HEK293 (cell line): ENCODE measurements around the gene PTMA.

Experiments
- CTCF ChIA-PET: fragments of 350-600 bp; formaldehyde crosslinking; extraction: SDS; loops from one replicate; lab custom pipeline; 2021; ENCODE audit warnings: antibody characterized with exemption; lab: Yijun Ruan, JAX
- POLR2A ChIA-PET: fragments of 300-600 bp; formaldehyde crosslinking; extraction: SDS; loops from one replicate; lab custom pipeline; 2020; ENCODE audit warnings: antibody characterized with exemption, inconsistent platforms; lab: Yijun Ruan, JAX
- H3K27ac ChIP-seq: fragments of 200-500 bp; sonication (Bioruptor generic); 2 replicates; pipeline ENCODE4 v1.5.1; 2014; ENCODE audit warnings: low read depth, low read length, control low read depth, inconsistent platforms; ENCODE audit errors: extremely low read depth
- H3K36me3 ChIP-seq, 2 experiments: fragments of 200-500 bp in 1 of 2; sonication (Bioruptor generic) in 1 of 2; 1 replicate in 1 of 2; 2 replicates in 1 of 2; pipeline ENCODE4 v1.5.1; 2014 to 2017; ENCODE audit warnings: inconsistent platforms in 2 of 2, low read length in 2 of 2; ENCODE audit not compliant: control insufficient read depth in 2 of 2, insufficient read depth in 1 of 2
- H3K4me1 ChIP-seq: fragments of 200-500 bp; sonication (Bioruptor generic); 2 replicates; pipeline ENCODE4 v1.5.1; 2014; ENCODE audit warnings: mild to moderate bottlenecking, low read length, inconsistent platforms; ENCODE audit not compliant: control insufficient read depth, insufficient read depth
- H3K4me3 ChIP-seq: 2 replicates; pipeline ENCODE4 v1.5.1; 2011; ENCODE audit warnings: low read depth, mild to moderate bottlenecking, control low read depth, low read length, moderate library complexity
- H3K9me3 ChIP-seq: fragments of 200-500 bp; sonication (Bioruptor generic); 2 replicates; pipeline ENCODE4 v1.5.1; 2014; ENCODE audit warnings: low read depth, low read length, inconsistent platforms; ENCODE audit not compliant: control insufficient read depth, insufficient read depth
- CTCF ChIP-seq: fragments of 450-650 bp; formaldehyde crosslinking; IDR thresholded peaks from 2 replicates; pipeline ENCODE4 v1.5.1; 2016; ENCODE audit warnings: missing biosample characterization, missing genetic modification characterization
- HOXC10 ChIP-seq: sonication (generic); formaldehyde crosslinking; IDR thresholded peaks from 2 replicates; pipeline ENCODE4 v1.8.1; 2023; ENCODE audit warnings: mild to moderate bottlenecking, missing genetic modification reagents
- KLF8 ChIP-seq: fragments of 450-650 bp; formaldehyde crosslinking; IDR thresholded peaks from 2 replicates; pipeline ENCODE4 v1.5.1; 2016; ENCODE audit warnings: missing biosample characterization, missing genetic modification characterization
- PATZ1 ChIP-seq: fragments of 450-650 bp; formaldehyde crosslinking; IDR thresholded peaks from 2 replicates; pipeline ENCODE4 v1.5.1; 2016; ENCODE audit warnings: missing biosample characterization, missing genetic modification characterization
- PRDM1 ChIP-seq: fragments of 450-650 bp; formaldehyde crosslinking; IDR thresholded peaks from 2 replicates; pipeline ENCODE4; 2016; ENCODE audit warnings: missing biosample characterization, missing genetic modification characterization
- PRDM6 ChIP-seq: fragments of 450-650 bp; formaldehyde crosslinking; IDR thresholded peaks from 2 replicates; pipeline ENCODE4 v1.5.1; 2017; ENCODE audit warnings: missing biosample characterization, missing genetic modification characterization
- REST ChIP-seq: fragments of 450-650 bp; formaldehyde crosslinking; IDR thresholded peaks from 2 replicates; pipeline ENCODE4 v1.5.1; 2016; ENCODE audit warnings: missing biosample characterization, missing genetic modification characterization
- SP7 ChIP-seq: fragments of 450-650 bp; formaldehyde crosslinking; IDR thresholded peaks from 2 replicates; pipeline ENCODE4 v1.5.1; 2016; ENCODE audit warnings: missing biosample characterization, missing genetic modification characterization
- ZNF10 ChIP-seq: fragments of 450-650 bp; formaldehyde crosslinking; IDR thresholded peaks from 2 replicates; pipeline ENCODE4 v1.5.1; 2017; ENCODE audit warnings: missing biosample characterization, missing genetic modification characterization
- ZNF26 ChIP-seq: fragments of 450-650 bp; formaldehyde crosslinking; IDR thresholded peaks from 2 replicates; pipeline ENCODE4 v1.5.1; 2016; ENCODE audit warnings: missing biosample characterization, missing genetic modification characterization
- ZNF366 ChIP-seq: fragments of 450-650 bp; formaldehyde crosslinking; conservative IDR thresholded peaks from 2 replicates; pipeline ENCODE4 v1.5.1; 2016; ENCODE audit warnings: missing biosample characterization, missing genetic modification characterization
- ZNF558 ChIP-seq: fragments of 450-650 bp; formaldehyde crosslinking; IDR thresholded peaks from 2 replicates; pipeline ENCODE4 v1.5.1; 2016; ENCODE audit warnings: missing biosample characterization, missing genetic modification characterization
- ZNF600 ChIP-seq: fragments of 450-650 bp; formaldehyde crosslinking; IDR thresholded peaks from 2 replicates; pipeline ENCODE4 v1.5.1; 2016; ENCODE audit warnings: missing biosample characterization, missing genetic modification characterization
- ZNF654 ChIP-seq: fragments of 450-650 bp; formaldehyde crosslinking; IDR thresholded peaks from 2 replicates; pipeline ENCODE4 v1.5.1; 2016; ENCODE audit warnings: low read depth, missing biosample characterization, missing genetic modification characterization
- ZNF707 ChIP-seq: fragments of 450-650 bp; formaldehyde crosslinking; IDR thresholded peaks from 2 replicates; pipeline ENCODE4 v1.5.1; 2016; ENCODE audit warnings: missing biosample characterization, missing genetic modification characterization
- ZNF792 ChIP-seq: fragments of 450-650 bp; formaldehyde crosslinking; IDR thresholded peaks from 2 replicates; pipeline ENCODE4 v1.5.1; 2016; ENCODE audit warnings: missing biosample characterization, missing genetic modification characterization

The PTMA gene

GRCh38 chr2:231674587-231675338 lies 33.6 kb upstream of the PTMA start (continued):
- peak; percentile 82 for TF ChIP-seq CTCF (tag by site-specific recombination)
- no peak for TF ChIP-seq PRDM6 (tag by site-specific recombination)
- TF ChIP-seq SP7 (tag by site-specific recombination), result no peak
- TF ChIP-seq ZNF10 (tag by site-specific recombination), result no peak
- peak; percentile 54 for TF ChIP-seq ZNF654 (tag by site-specific recombination)
- TF ChIP-seq PATZ1, result peak; percentile 34; the same call in 1 of the 2 replicates

GRCh38 chr2:231676243-231676642 lies 32.1 kb upstream of the PTMA start:
- no peaks in the 10 kb centered on the region for H3K36me3 ChIP-seq
- ChIA-PET POLR2A (interaction anchor here (1.8 to 2.4 kb wide), 3 partner anchors 9 to 38 kb away, joined by 10 to 29 read pairs (median 14); partner anchors contain the start of gene PTMA), CTCF (interaction anchor here (0.6 to 9.0 kb wide), 16 partner anchors 8 to 1549 kb away, joined by 3 to 231 read pairs (median 8); partner anchors contain the start of gene COPS7B)
- H3K4me1 ChIP-seq, result peaks cover under 1% of the 10 kb centered on the region; the same call in 1 of the 2 replicates
- H3K4me3 ChIP-seq, result no peak overlapping the region
- TF ChIP-seq ZNF558 (tag by site-specific recombination) (no peak), ZNF26 (peak; percentile 99)
- H3K9me3 ChIP-seq, result no peaks in the 10 kb centered on the region
- no peak overlapping the region for H3K27ac ChIP-seq

- CTCF ChIA-PET, result interaction anchor here (0.6 to 9.0 kb wide), 48 partner anchors 9 to 1532 kb away, joined by 3 to 231 read pairs (median 4); partner anchors contain the start of gene COPS7B
- no peaks in the 10 kb centered on the region for H3K36me3 ChIP-seq
- POLR2A ChIA-PET, result interaction anchor here (0.7 to 2.1 kb wide), 4 partner anchors 9 to 37 kb away, joined by 3 to 29 read pairs (median 4); partner anchors contain the start of gene PTMA
- no peak overlapping the region for H3K27ac ChIP-seq
- peaks cover 5% of the 10 kb centered on the region for H3K4me1 ChIP-seq
- no peak overlapping the region for H3K4me3 ChIP-seq
- H3K9me3 ChIP-seq, result no peaks in the 10 kb centered on the region
- TF ChIP-seq ZNF707 (tag by site-specific recombination), result no peak
- TF ChIP-seq ZNF366 (tag by site-specific recombination), result peak; percentile 89
- TF ChIP-seq ZNF792, result 0 out of 2 replicates have a peak, but pooled peaks have one; percentile 48
- TF ChIP-seq PRDM1 (tag by site-specific recombination), result peak; percentile 89
- TF ChIP-seq HOXC10 (CRISPR knock-in tag), result no peak
- peak; percentile 73 for TF ChIP-seq CTCF (tag by site-specific recombination)
- peak; percentile 56 for TF ChIP-seq ZNF654 (tag by site-specific recombination)
- no peak for TF ChIP-seq KLF8 (tag by site-specific recombination)
- peak; percentile 12; the same call in 1 of the 2 replicates for TF ChIP-seq ZNF600 (tag by site-specific recombination)
- TF ChIP-seq REST (tag by site-specific recombination), result no peak
Measured at GRCh38 chr2:231677632-231678104, 30.7 kb upstream of the PTMA start.
